Measurements from ENCODE around the gene TRPM4.

- no peak for TF ChIP-seq CTCF (conservative IDR thresholded peaks at IDR 0.05; ENCODE audit: low read length)
- TF ChIP-seq EZH2phosphoT487 (IDR thresholded peaks at IDR 0.05; ENCODE audit: borderline replicate concordance): no peak
These were observed 15.6 kb downstream of the TRPM4 start for GRCh38 chr19:49173198-49173597.

All from Loucy (cell line).